ENCODE results near the gene CSDE1. TPM values are rescaled to one million over a fixed set of nuclear protein-coding genes. Genes with fewer than 3 reads are reported as not detected.
"Not testable (repeated sequence)": the region's sequence is repeated elsewhere in the genome, so short reads cannot be mapped to it uniquely, and the experiment has no call there.

The CSDE1 gene
- total RNA-seq, 1 experiment from 2014 or later = 812 TPM

GRCh38 chr1:114794038-114794437 lies 36.3 kb upstream of the CSDE1 start:
- no peak for DNase-seq (ENCODE audit: low spot score)
- no peaks in the 10 kb centered on the region for H3K36me3 ChIP-seq (ENCODE audit: insufficient read depth, low read length, poor library complexity, severe bottlenecking)
- no TSS peak for BruUV-seq (replicated peaks)
- no peak overlapping the region for H3K4me3 ChIP-seq (ENCODE audit: low read depth, low read length, poor library complexity, severe bottlenecking)
- TF ChIP-seq EZH2 (IDR thresholded peaks at IDR 0.05; ENCODE audit: borderline replicate concordance, low read depth, low read length, poor library complexity, severe bottlenecking) (no peak), CTCF (conservative IDR thresholded peaks at IDR 0.05; ENCODE audit: low read depth, low read length) (no peak)
- H3K27ac ChIP-seq (ENCODE audit: low read depth, low read length, poor library complexity, severe bottlenecking) = no peak overlapping the region
- no peaks in the 10 kb centered on the region for H3K9me3 ChIP-seq (ENCODE audit: low read depth, low read length, poor library complexity, severe bottlenecking)
- no peaks in the 10 kb centered on the region for H3K4me1 ChIP-seq (ENCODE audit: insufficient read depth, low read length, poor library complexity, severe bottlenecking)
- H3K27me3 ChIP-seq (replicated peaks; ENCODE audit: insufficient read depth, low read depth, low read length, poor library complexity) = peaks cover 53% of the 10 kb centered on the region
- POLR2A ChIA-PET (ENCODE audit: low non-redundant PET) = interaction anchor here (0.6 kb wide), 1 partner anchor 225 kb away, joined by 13 read pairs; no protein-coding TSS in a partner anchor
- CTCF ChIA-PET = no interaction called here
- intact Hi-C loops (cut with micrococcal nuclease; ENCODE audit: unreplicated experiment) = no loop called here

- BruUV-seq (replicated peaks); H3K36me3 ChIP-seq (ENCODE audit: insufficient read depth, low read length, poor library complexity, severe bottlenecking); POLR2A ChIA-PET (ENCODE audit: low non-redundant PET); CTCF ChIA-PET; H3K4me1 ChIP-seq (ENCODE audit: insufficient read depth, low read length, poor library complexity, severe bottlenecking); H3K9me3 ChIP-seq (ENCODE audit: low read depth, low read length, poor library complexity, severe bottlenecking); DNase-seq (ENCODE audit: low spot score); H3K4me3 ChIP-seq (ENCODE audit: low read depth, low read length, poor library complexity, severe bottlenecking); intact Hi-C loops (cut with micrococcal nuclease; ENCODE audit: unreplicated experiment); H3K27ac ChIP-seq (ENCODE audit: low read depth, low read length, poor library complexity, severe bottlenecking): not testable (repeated sequence)
- peaks cover 26% of the 10 kb centered on the region for H3K27me3 ChIP-seq (replicated peaks; ENCODE audit: insufficient read depth, low read depth, low read length, poor library complexity)
Measured at GRCh38 chr1:114790581-114790980, 32.8 kb upstream of the CSDE1 start.

GRCh38 chr1:114786440-114786839 lies 28.7 kb upstream of the CSDE1 start:
- H3K27ac ChIP-seq (ENCODE audit: low read depth, low read length, poor library complexity, severe bottlenecking); H3K36me3 ChIP-seq (ENCODE audit: insufficient read depth, low read length, poor library complexity, severe bottlenecking); H3K9me3 ChIP-seq (ENCODE audit: low read depth, low read length, poor library complexity, severe bottlenecking); intact Hi-C loops (cut with micrococcal nuclease; ENCODE audit: unreplicated experiment); DNase-seq (ENCODE audit: low spot score); H3K4me1 ChIP-seq (ENCODE audit: insufficient read depth, low read length, poor library complexity, severe bottlenecking); CTCF ChIA-PET; H3K27me3 ChIP-seq (replicated peaks; ENCODE audit: insufficient read depth, low read depth, low read length, poor library complexity); BruUV-seq (replicated peaks); H3K4me3 ChIP-seq (ENCODE audit: low read depth, low read length, poor library complexity, severe bottlenecking): not testable (repeated sequence)
- POLR2A ChIA-PET (ENCODE audit: low non-redundant PET) = interaction anchor here (0.7 kb wide), 1 partner anchor 447 kb away, joined by 3 read pairs; no protein-coding TSS in a partner anchor

GRCh38 chr1:114782476-114782875 lies 24.7 kb upstream of the CSDE1 start:
- CTCF ChIA-PET = no interaction called here
- no peak overlapping the region for H3K27ac ChIP-seq (ENCODE audit: low read depth, low read length, poor library complexity, severe bottlenecking)
- no peaks in the 10 kb centered on the region for H3K4me1 ChIP-seq (ENCODE audit: insufficient read depth, low read length, poor library complexity, severe bottlenecking)
- TF ChIP-seq CTCF (conservative IDR thresholded peaks at IDR 0.05; ENCODE audit: low read depth, low read length) = no peak
- no peak for TF ChIP-seq EZH2 (IDR thresholded peaks at IDR 0.05; ENCODE audit: borderline replicate concordance, low read depth, low read length, poor library complexity, severe bottlenecking)
- intact Hi-C loops (cut with micrococcal nuclease; ENCODE audit: unreplicated experiment) = no loop called here
- no peaks in the 10 kb centered on the region for H3K27me3 ChIP-seq (replicated peaks; ENCODE audit: insufficient read depth, low read depth, low read length, poor library complexity)
- no peaks in the 10 kb centered on the region for H3K9me3 ChIP-seq (ENCODE audit: low read depth, low read length, poor library complexity, severe bottlenecking)
- no peak for DNase-seq (ENCODE audit: low spot score)
- no TSS peak for BruUV-seq (replicated peaks)
- H3K36me3 ChIP-seq (ENCODE audit: insufficient read depth, low read length, poor library complexity, severe bottlenecking) = peaks cover 14% of the 10 kb centered on the region
- no peak overlapping the region for H3K4me3 ChIP-seq (ENCODE audit: low read depth, low read length, poor library complexity, severe bottlenecking)
- POLR2A ChIA-PET (ENCODE audit: low non-redundant PET) = no interaction called here

Measured in A673 (cell line).